ENCODE measurements around the gene PPP6R1. TPM values are rescaled to one million over a fixed set of nuclear protein-coding genes. Genes with fewer than 3 reads are reported as not detected.

Gene PPP6R1
- total and polyA plus RNA-seq, 2 of the 13 experiments (the other 11 are each of a cell fraction or from before 2014, with no cell fraction given) = 25.8 to 54.0 TPM

DNA sequence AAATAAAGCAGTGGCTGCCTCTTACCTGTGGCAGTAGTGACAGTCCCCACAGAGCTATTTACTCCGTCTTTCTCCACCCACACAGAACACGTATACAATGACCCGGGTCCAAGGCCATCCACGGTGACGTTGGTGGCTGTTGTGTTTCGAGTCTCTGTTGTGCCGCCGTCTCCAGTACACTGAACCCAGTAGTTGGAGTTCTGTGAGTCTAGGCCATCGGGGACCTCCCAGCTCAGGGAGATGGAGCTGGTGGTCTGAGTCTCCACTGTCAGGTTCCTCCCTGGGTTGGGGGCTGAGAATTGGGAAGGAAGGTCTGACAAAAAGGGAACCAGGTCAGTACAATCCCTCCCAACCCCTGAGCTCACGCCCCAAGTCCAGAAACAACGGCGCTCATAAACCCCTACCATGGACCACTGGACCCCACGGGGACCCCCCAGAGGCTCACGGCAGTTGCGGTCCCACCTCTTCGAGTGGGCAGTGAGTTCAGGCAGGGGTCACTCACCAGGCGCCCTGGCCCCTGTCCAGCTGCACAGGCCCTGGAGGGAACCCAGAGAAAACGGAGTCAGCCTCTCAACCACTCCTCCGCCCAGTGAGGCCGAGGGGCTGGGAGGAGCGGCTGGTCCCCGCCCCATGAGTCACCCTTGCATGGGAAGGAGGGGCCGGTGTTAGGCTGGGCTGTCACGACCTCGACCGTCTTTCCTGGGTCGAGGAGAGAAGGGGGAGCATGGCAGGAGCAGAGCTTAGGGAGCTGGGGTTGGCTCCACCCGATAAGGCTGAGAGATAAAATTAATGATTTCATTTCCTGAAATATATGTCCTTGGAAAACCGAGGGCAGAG is 51.9 kb downstream of the PPP6R1 start (continued):
- TF ChIP-seq, protein P1, sequence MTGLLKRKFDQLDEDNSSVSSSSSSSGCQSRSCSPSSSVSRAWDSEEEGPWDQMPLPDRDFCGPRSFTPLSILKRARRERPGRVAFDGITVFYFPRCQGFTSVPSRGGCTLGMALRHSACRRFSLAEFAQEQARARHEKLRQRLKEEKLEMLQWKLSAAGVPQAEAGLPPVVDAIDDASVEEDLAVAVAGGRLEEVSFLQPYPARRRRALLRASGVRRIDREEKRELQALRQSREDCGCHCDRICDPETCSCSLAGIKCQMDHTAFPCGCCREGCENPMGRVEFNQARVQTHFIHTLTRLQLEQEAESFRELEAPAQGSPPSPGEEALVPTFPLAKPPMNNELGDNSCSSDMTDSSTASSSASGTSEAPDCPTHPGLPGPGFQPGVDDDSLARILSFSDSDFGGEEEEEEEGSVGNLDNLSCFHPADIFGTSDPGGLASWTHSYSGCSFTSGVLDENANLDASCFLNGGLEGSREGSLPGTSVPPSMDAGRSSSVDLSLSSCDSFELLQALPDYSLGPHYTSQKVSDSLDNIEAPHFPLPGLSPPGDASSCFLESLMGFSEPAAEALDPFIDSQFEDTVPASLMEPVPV (CRISPR knock-in tag; IDR thresholded peaks at IDR 0.05) = peak; percentile 54; the same call in 1 of the 2 replicates
- TF ChIP-seq, protein P2, sequence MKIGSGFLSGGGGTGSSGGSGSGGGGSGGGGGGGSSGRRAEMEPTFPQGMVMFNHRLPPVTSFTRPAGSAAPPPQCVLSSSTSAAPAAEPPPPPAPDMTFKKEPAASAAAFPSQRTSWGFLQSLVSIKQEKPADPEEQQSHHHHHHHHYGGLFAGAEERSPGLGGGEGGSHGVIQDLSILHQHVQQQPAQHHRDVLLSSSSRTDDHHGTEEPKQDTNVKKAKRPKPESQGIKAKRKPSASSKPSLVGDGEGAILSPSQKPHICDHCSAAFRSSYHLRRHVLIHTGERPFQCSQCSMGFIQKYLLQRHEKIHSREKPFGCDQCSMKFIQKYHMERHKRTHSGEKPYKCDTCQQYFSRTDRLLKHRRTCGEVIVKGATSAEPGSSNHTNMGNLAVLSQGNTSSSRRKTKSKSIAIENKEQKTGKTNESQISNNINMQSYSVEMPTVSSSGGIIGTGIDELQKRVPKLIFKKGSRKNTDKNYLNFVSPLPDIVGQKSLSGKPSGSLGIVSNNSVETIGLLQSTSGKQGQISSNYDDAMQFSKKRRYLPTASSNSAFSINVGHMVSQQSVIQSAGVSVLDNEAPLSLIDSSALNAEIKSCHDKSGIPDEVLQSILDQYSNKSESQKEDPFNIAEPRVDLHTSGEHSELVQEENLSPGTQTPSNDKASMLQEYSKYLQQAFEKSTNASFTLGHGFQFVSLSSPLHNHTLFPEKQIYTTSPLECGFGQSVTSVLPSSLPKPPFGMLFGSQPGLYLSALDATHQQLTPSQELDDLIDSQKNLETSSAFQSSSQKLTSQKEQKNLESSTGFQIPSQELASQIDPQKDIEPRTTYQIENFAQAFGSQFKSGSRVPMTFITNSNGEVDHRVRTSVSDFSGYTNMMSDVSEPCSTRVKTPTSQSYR (CRISPR knock-in tag; IDR thresholded peaks at IDR 0.05; ENCODE audit: borderline replicate concordance) = 0 out of 2 replicates have a peak, but pooled peaks have one; percentile 71
- TF ChIP-seq ZSCAN29 (CRISPR knock-in tag; conservative IDR thresholded peaks at IDR 0.05) = no peak
- no peak for TF ChIP-seq ZFP82 (CRISPR knock-in tag; IDR thresholded peaks at IDR 0.05; ENCODE audit: borderline replicate concordance)
- TF ChIP-seq, protein P3, sequence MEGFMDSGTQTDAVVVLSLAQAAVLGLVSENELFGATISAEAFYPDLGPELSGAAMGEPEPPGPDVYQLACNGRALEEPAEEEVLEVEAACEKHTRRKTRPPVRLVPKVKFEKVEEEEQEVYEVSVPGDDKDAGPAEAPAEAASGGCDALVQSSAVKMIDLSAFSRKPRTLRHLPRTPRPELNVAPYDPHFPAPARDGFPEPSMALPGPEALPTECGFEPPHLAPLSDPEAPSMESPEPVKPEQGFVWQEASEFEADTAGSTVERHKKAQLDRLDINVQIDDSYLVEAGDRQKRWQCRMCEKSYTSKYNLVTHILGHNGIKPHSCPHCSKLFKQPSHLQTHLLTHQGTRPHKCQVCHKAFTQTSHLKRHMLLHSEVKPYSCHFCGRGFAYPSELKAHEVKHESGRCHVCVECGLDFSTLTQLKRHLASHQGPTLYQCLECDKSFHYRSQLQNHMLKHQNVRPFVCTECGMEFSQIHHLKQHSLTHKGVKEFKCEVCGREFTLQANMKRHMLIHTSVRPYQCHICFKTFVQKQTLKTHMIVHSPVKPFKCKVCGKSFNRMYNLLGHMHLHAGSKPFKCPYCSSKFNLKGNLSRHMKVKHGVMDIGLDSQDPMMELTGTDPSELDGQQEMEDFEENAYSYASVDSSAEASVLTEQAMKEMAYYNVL (CRISPR knock-in tag; IDR thresholded peaks at IDR 0.05; ENCODE audit: borderline replicate concordance) = peak; percentile 77; the same call in 1 of the 2 replicates
- no peak; the same call in 1 of the 2 replicates for TF ChIP-seq GATA4 (IDR thresholded peaks at IDR 0.05; ENCODE audit: borderline replicate concordance, low read depth)
- peak; percentile 61; the same call in 1 of the 2 replicates for TF ChIP-seq ZNF431 (CRISPR knock-in tag; IDR thresholded peaks at IDR 0.05; ENCODE audit: borderline replicate concordance, low read depth)
- TF ChIP-seq, protein P4, sequence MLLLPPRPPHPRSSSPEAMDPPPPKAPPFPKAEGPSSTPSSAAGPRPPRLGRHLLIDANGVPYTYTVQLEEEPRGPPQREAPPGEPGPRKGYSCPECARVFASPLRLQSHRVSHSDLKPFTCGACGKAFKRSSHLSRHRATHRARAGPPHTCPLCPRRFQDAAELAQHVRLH (CRISPR knock-in tag; IDR thresholded peaks at IDR 0.05; ENCODE audit: borderline replicate concordance, low read depth) = peak; percentile 67; the same call in 1 of the 2 replicates
- TF ChIP-seq JARID2 (CRISPR knock-in tag; IDR thresholded peaks at IDR 0.05; ENCODE audit: insufficient replicate concordance) = no peak
- TF ChIP-seq ZKSCAN5 (CRISPR knock-in tag; IDR thresholded peaks at IDR 0.05) = no peak
- peak; percentile 95 for TF ChIP-seq ZSCAN22 (CRISPR knock-in tag; IDR thresholded peaks at IDR 0.05)
- TF ChIP-seq NFATC3 (CRISPR knock-in tag; IDR thresholded peaks at IDR 0.05) = no peak
- TF ChIP-seq, protein P5, sequence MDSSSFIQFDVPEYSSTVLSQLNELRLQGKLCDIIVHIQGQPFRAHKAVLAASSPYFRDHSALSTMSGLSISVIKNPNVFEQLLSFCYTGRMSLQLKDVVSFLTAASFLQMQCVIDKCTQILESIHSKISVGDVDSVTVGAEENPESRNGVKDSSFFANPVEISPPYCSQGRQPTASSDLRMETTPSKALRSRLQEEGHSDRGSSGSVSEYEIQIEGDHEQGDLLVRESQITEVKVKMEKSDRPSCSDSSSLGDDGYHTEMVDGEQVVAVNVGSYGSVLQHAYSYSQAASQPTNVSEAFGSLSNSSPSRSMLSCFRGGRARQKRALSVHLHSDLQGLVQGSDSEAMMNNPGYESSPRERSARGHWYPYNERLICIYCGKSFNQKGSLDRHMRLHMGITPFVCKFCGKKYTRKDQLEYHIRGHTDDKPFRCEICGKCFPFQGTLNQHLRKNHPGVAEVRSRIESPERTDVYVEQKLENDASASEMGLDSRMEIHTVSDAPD (CRISPR knock-in tag; IDR thresholded peaks at IDR 0.05) = peak; percentile 35; the same call in 1 of the 2 replicates
- TF ChIP-seq HNF4A (CRISPR knock-in tag; IDR thresholded peaks at IDR 0.05) = peak; percentile 90
- TF ChIP-seq, protein P6, sequence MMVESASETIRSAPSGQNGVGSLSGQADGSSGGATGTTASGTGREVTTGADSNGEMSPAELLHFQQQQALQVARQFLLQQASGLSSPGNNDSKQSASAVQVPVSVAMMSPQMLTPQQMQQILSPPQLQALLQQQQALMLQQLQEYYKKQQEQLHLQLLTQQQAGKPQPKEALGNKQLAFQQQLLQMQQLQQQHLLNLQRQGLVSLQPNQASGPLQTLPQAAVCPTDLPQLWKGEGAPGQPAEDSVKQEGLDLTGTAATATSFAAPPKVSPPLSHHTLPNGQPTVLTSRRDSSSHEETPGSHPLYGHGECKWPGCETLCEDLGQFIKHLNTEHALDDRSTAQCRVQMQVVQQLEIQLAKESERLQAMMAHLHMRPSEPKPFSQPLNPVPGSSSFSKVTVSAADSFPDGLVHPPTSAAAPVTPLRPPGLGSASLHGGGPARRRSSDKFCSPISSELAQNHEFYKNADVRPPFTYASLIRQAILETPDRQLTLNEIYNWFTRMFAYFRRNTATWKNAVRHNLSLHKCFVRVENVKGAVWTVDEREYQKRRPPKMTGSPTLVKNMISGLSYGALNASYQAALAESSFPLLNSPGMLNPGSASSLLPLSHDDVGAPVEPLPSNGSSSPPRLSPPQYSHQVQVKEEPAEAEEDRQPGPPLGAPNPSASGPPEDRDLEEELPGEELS (CRISPR knock-in tag; IDR thresholded peaks at IDR 0.05) = peak; percentile 77
- TF ChIP-seq HMGA1 (CRISPR knock-in tag; conservative IDR thresholded peaks at IDR 0.05) = no peak
- no peak for TF ChIP-seq CHD2 (IDR thresholded peaks at IDR 0.05; ENCODE audit: low read depth, low read length)
